ENCODE measurements around the gene SLC26A3.
"Not testable (repeated sequence)": the region's sequence is repeated elsewhere in the genome, so short reads cannot be mapped to it uniquely, and the experiment has no call there.

GRCh38 chr7:107848211-107848610 lies 45.2 kb upstream of the SLC26A3 start:
- not testable (repeated sequence) for TF ChIP-seq CTCF (IDR thresholded peaks at IDR 0.05; ENCODE audit: low read length); EZH2phosphoT487 (IDR thresholded peaks at IDR 0.05; ENCODE audit: low read length); EZH2 (optimal IDR thresholded peaks at IDR 0.05; ENCODE audit: low read depth, low read length)
